Endodermal cell (in vitro differentiated cells): ENCODE data around the gene MLLT6. TPM values are rescaled to one million over a fixed set of nuclear protein-coding genes. Genes with fewer than 3 reads are reported as not detected.

Experiments used
- DNase-seq: peaks from one replicate; pipeline ENCODE4 v3.0.0-alpha.2; 2017
- H3K27ac ChIP-seq: 2 replicates; pipeline ENCODE4 v1.5.1; 2013; ENCODE audit warnings: mild to moderate bottlenecking, low read depth, low read length, moderate library complexity
- H3K27me3 ChIP-seq: 2 replicates; pipeline ENCODE4 v1.6.1; 2013; ENCODE audit warnings: mild to moderate bottlenecking, low read length, moderate library complexity; ENCODE audit not compliant: insufficient read depth, control insufficient read depth, poor library complexity, severe bottlenecking
- H3K36me3 ChIP-seq: 2 replicates; pipeline ENCODE4 v1.7.0; 2013; ENCODE audit warnings: mild to moderate bottlenecking, low read length, moderate library complexity; ENCODE audit not compliant: control insufficient read depth, insufficient read depth
- H3K4me1 ChIP-seq: one replicate; pipeline ENCODE4 v1.7.0; 2013; ENCODE audit warnings: low read length; ENCODE audit not compliant: control insufficient read depth, insufficient read depth
- H3K4me3 ChIP-seq: 2 replicates; pipeline ENCODE4 v1.5.1; 2013; ENCODE audit warnings: mild to moderate bottlenecking, low read length, moderate library complexity
- H3K9ac ChIP-seq: 2 replicates; pipeline ENCODE4 v1.6.1; 2013; ENCODE audit warnings: mild to moderate bottlenecking, low read length, moderate library complexity; ENCODE audit not compliant: poor library complexity, severe bottlenecking; ENCODE audit errors: extremely low read depth
- H3K9me3 ChIP-seq: 2 replicates; pipeline ENCODE4 v1.6.1; 2013; ENCODE audit warnings: mild to moderate bottlenecking, low read length, moderate library complexity; ENCODE audit not compliant: control insufficient read depth
- H3K27ac Mint-ChIP-seq: 2 replicates; pipeline ENCODE4 v1.8.0; 2020; ENCODE audit warnings: mixed read lengths
- H3K27me3 Mint-ChIP-seq: 2 replicates; pipeline ENCODE4 v1.8.0; 2021; ENCODE audit warnings: mild to moderate bottlenecking, mixed read lengths; ENCODE audit not compliant: insufficient read depth
- H3K36me3 Mint-ChIP-seq: 2 replicates; pipeline ENCODE4 v1.8.0; 2020; ENCODE audit warnings: low read depth, mixed read lengths
- H3K4me1 Mint-ChIP-seq: 2 replicates; pipeline ENCODE4 v1.8.0; 2020; ENCODE audit warnings: mixed read lengths
- H3K4me3 Mint-ChIP-seq: 2 replicates; pipeline ENCODE4 v1.8.0; 2020; ENCODE audit warnings: mild to moderate bottlenecking, moderate library complexity, mixed read lengths
- H3K9me3 Mint-ChIP-seq: 2 replicates; pipeline ENCODE4 v1.8.0; 2020; ENCODE audit warnings: mild to moderate bottlenecking, mixed read lengths
- WGBS, 2 experiments: methylation state at CpG; one replicate each; pipeline versions ENCODE4 v1.1.5 to v1.1.7; 2013; ENCODE audit warnings: missing lambda C conversion rate in 2 of 2, mixed read lengths in 1 of 2; ENCODE audit not compliant: insufficient coverage in 1 of 2, insufficient read length in 1 of 2; 5-methylcytosine and 5-hydroxymethylcytosine counted together
- total RNA-seq, 2 donors: library from RNA; stranded (reverse); fragmentation: NEBNext Ultra II Directional in 1 of 2; extraction: Animal tissue kit (Norgen Biotek cat#: 25700) in 1 of 2; gene quantifications; 2 replicates in 1 of 2; 3 replicates in 1 of 2; pipeline ENCODE4 v1.2.1, GENCODE V29; 2021
- TF ChIP-seq, protein P1 (sequence below): fragments of 200-600 bp; sonication (generic); conservative IDR thresholded peaks from 2 replicates; pipeline ENCODE4 v1.5.0; 2021; ENCODE audit warnings: antibody characterized with exemption, mild to moderate bottlenecking

The MLLT6 gene
- total RNA-seq, 2 donors from 2014 or later: 112 to 127 TPM

DNA sequence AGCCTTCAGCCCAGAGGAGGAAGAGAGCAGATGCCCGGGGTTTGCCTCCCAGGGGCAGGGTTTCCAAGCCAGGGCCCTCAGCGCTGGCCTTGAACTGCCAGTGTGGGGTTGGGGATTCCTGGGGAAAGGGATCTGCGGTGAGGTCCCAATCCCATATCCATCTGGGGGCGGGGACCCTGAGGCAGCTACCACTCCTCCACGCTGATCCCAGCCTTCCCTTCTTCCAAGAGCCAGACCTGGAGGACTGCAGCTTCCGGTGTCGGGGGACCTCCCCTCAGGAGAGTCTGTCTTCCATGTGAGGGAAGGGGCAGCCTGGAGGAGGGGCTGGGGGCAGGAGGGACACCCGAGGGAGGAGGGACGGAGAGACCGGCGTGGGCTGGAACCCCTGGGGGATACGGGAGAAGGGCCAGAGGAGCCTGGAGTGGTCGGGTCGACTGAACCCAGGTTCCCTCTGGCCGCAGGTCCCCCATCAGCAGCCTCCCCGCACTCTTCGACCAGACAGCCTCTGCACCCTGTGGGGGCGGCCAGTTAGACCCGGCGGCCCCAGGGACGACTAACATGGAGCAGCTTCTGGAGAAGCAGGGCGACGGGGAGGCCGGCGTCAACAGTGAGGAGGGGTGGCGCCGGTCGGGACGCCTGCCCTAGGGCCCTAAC lies 14.3 kb downstream of the MLLT6 start:
- Mint-ChIP-seq H3K36me3 (peaks cover 54% of the 10 kb centered on the region), H3K4me3 (peak overlapping the region; percentile 41), H3K9me3 (no peaks in the 10 kb centered on the region), H3K27ac (no peak overlapping the region), H3K27me3 (peaks cover 3% of the 10 kb centered on the region), H3K4me1 (peaks cover 2% of the 10 kb centered on the region)
- peak overlapping the region; percentile 39 for H3K4me3 ChIP-seq
- peak; percentile 87 for DNase-seq
- no peaks in the 10 kb centered on the region for H3K9me3 ChIP-seq
- no peaks in the 10 kb centered on the region for H3K4me1 ChIP-seq
- no peak overlapping the region for H3K27ac ChIP-seq
- TF ChIP-seq, protein P1, sequence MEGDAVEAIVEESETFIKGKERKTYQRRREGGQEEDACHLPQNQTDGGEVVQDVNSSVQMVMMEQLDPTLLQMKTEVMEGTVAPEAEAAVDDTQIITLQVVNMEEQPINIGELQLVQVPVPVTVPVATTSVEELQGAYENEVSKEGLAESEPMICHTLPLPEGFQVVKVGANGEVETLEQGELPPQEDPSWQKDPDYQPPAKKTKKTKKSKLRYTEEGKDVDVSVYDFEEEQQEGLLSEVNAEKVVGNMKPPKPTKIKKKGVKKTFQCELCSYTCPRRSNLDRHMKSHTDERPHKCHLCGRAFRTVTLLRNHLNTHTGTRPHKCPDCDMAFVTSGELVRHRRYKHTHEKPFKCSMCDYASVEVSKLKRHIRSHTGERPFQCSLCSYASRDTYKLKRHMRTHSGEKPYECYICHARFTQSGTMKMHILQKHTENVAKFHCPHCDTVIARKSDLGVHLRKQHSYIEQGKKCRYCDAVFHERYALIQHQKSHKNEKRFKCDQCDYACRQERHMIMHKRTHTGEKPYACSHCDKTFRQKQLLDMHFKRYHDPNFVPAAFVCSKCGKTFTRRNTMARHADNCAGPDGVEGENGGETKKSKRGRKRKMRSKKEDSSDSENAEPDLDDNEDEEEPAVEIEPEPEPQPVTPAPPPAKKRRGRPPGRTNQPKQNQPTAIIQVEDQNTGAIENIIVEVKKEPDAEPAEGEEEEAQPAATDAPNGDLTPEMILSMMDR: no peak
- no peak overlapping the region for H3K9ac ChIP-seq
- peaks cover 60% of the 10 kb centered on the region for H3K36me3 ChIP-seq
- H3K27me3 ChIP-seq: no peaks in the 10 kb centered on the region
- 67 to 90% methylated on average over 15 to 29 of the region's 29 CpGs for WGBS, 2 experiments

DNA sequence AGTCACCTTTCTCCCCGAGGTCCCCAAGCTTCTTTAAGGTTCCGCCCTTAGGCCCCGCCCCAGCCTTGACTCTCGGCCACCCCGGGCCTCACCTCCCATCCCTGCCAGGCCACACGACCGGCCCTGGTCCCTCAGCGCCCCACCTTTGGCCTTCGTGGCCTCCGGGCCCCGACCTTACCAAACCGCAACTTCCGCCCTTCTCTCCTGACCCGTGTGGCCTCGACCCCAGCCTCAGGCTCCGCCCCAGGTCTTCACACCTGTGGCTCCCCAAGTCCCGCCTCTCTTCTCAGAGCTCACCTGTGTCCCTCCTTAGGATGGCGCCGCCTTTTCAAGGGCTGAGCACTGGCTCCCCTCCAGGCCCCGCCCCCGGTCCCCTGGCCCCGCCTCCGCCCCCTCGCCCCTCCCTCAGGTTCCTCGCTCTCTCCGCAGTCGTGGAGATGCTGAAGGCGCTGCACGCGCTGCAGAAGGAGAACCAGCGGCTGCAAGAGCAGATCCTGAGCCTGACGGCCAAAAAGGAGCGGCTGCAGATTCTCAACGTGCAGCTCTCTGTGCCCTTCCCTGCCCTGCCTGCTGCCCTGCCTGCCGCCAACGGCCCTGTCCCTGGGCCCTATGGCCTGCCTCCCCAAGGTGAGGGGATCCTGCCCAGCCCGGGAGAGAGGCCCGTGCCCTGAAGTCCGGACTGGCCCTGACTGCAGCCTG lies 15.0 kb downstream of the MLLT6 start:
- H3K36me3 Mint-ChIP-seq: peaks cover 57% of the 10 kb centered on the region
- DNase-seq: peak; percentile 96
- peaks cover 3% of the 10 kb centered on the region for H3K27me3 Mint-ChIP-seq

DNA sequence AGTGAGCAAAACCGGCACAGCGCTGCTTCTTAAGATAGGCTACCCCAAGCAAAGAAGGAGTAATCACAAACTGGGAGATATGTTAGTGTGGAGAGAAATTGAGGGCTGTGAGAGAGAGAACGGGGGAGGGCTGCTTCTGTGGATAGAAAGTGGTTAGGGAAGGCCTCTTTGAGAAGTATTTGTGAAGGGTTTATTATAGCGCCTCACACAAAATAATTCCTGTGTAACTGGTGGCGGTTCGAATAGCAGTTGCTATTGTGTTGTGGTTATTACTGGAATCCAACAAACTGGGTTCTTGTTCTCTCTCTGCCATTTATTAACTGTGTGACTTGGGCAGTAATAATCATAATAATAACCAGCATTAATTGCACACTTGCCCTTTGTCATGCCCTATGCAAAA lies 15.9 kb downstream of the MLLT6 start:
- TF ChIP-seq, protein P1: no peak
- Histone ChIP-seq H3K4me1 (no peaks in the 10 kb centered on the region), H3K27ac (no peak overlapping the region), H3K27me3 (no peaks in the 10 kb centered on the region), H3K9ac (no peak overlapping the region), H3K4me3 (no peak overlapping the region), H3K9me3 (no peaks in the 10 kb centered on the region), H3K36me3 (peaks cover 62% of the 10 kb centered on the region)
- Mint-ChIP-seq H3K4me3 (no peak overlapping the region), H3K9me3 (no peaks in the 10 kb centered on the region), H3K27ac (no peak overlapping the region), H3K27me3 (peaks cover 3% of the 10 kb centered on the region), H3K36me3 (peaks cover 52% of the 10 kb centered on the region), H3K4me1 (peaks cover 2% of the 10 kb centered on the region)
- 93 to 94% methylated on average over 6 of the region's 6 CpGs for WGBS, 2 experiments
- no peak for DNase-seq

More for the DNA sequence above, 15.0 kb downstream of the MLLT6 start:
- 71 to 80% methylated on average over 25 to 39 of the region's 39 CpGs for WGBS, 2 experiments
- TF ChIP-seq, protein P1: no peak
- H3K27me3 ChIP-seq: no peaks in the 10 kb centered on the region
- no peaks in the 10 kb centered on the region for H3K4me1 ChIP-seq
- Mint-ChIP-seq H3K4me3 (peak overlapping the region; percentile 41), H3K9me3 (no peaks in the 10 kb centered on the region), H3K4me1 (peaks cover 2% of the 10 kb centered on the region), H3K27ac (no peak overlapping the region)
- peaks cover 63% of the 10 kb centered on the region for H3K36me3 ChIP-seq
- H3K9ac ChIP-seq: no peak overlapping the region
- no peaks in the 10 kb centered on the region for H3K9me3 ChIP-seq
- no peak overlapping the region for H3K4me3 ChIP-seq
- H3K27ac ChIP-seq: no peak overlapping the region
